A673 (cell line): ENCODE data around the gene CLDN1. TPM values are rescaled to one million over a fixed set of nuclear protein-coding genes. Genes with fewer than 3 reads are reported as not detected.
A peak's percentile ranks its signal among the peaks of the same experiment; 100 is the strongest.

Source experiments
- BruUV-seq: library from RNA; stranded (reverse); fragments of 400-500 nt; replicated peaks from 2 replicates; lab custom pipeline; 2021; lab: Mats Ljungman, UMichigan
- CTCF ChIA-PET: fragments of 300-600 bp; sonication (Branson Sonifier 250); formaldehyde crosslinking; loops from one replicate; lab custom pipeline; 2022; ENCODE audit warnings: antibody characterized with exemption; lab: Charles Lee
- POLR2A ChIA-PET: fragments of 300-600 bp; sonication (Branson Sonifier 250); formaldehyde crosslinking; loops from one replicate; lab custom pipeline; 2022; ENCODE audit warnings: antibody characterized with exemption; ENCODE audit not compliant: low non-redundant PET; lab: Charles Lee
- DNase-seq: peaks from one replicate; pipeline ENCODE4 v3.0.0-alpha.2; 2015; ENCODE audit warnings: low spot score
- H3K27ac ChIP-seq: fragments of 200-600 bp; sonication (generic); 2 replicates; pipeline ENCODE4 v1.5.1; 2016; ENCODE audit warnings: mixed run types, low read depth, mild to moderate bottlenecking, mixed read lengths, antibody characterized with exemption, low read length; ENCODE audit not compliant: poor library complexity, severe bottlenecking
- H3K27me3 ChIP-seq: fragments of 200-600 bp; sonication (generic); replicated peaks from 2 replicates; pipeline ENCODE4 v1.6.1; 2017; ENCODE audit warnings: mixed run types, low read depth, mild to moderate bottlenecking, mixed read lengths, antibody characterized with exemption, low read length; ENCODE audit not compliant: insufficient read depth, poor library complexity
- H3K36me3 ChIP-seq: fragments of 200-600 bp; sonication (generic); 2 replicates; pipeline ENCODE4 v1.6.1; 2016; ENCODE audit warnings: mixed run types, mild to moderate bottlenecking, mixed read lengths, antibody characterized with exemption, low read length; ENCODE audit not compliant: insufficient read depth, poor library complexity, severe bottlenecking
- H3K4me1 ChIP-seq: fragments of 200-600 bp; sonication (generic); 2 replicates; pipeline ENCODE4 v1.6.1; 2017; ENCODE audit warnings: mixed run types, mild to moderate bottlenecking, mixed read lengths, antibody characterized with exemption, low read length; ENCODE audit not compliant: insufficient read depth, poor library complexity, severe bottlenecking
- H3K4me3 ChIP-seq: fragments of 200-600 bp; sonication (generic); 2 replicates; pipeline ENCODE4 v1.5.1; 2016; ENCODE audit warnings: low read depth, mixed run types, mild to moderate bottlenecking, mixed read lengths, low read length; ENCODE audit not compliant: poor library complexity, severe bottlenecking
- H3K9me3 ChIP-seq: fragments of 200-600 bp; sonication (generic); 2 replicates; pipeline ENCODE4 v1.6.1; 2016; ENCODE audit warnings: mixed run types, low read depth, mild to moderate bottlenecking, mixed read lengths, antibody characterized with exemption, low read length; ENCODE audit not compliant: poor library complexity, severe bottlenecking
- EZH2 ChIP-seq: fragments of 200-600 bp; sonication (generic); IDR thresholded peaks from 2 replicates; pipeline ENCODE4 v1.6.1; 2017; ENCODE audit warnings: borderline replicate concordance, low read depth, mild to moderate bottlenecking, mixed read lengths, antibody characterized with exemption, low read length; ENCODE audit not compliant: poor library complexity, severe bottlenecking
- intact Hi-C: fragments of 100-400 bp; cut with micrococcal nuclease; formaldehyde crosslinking; loops from one replicate; pipeline ENCODE4 v1.10.0; 2022; ENCODE audit not compliant: unreplicated experiment
- total RNA-seq: library from RNA; stranded (reverse); gene quantifications from 2 replicates; pipeline ENCODE4 v1.2.3, GENCODE V29; 2021
- TF ChIP-seq, protein P1 (sequence below): fragments of 300-800, 200-600 bp; sonication (generic); conservative IDR thresholded peaks from 2 replicates; pipeline ENCODE4 v1.5.1; 2017; ENCODE audit warnings: low read depth, mild to moderate bottlenecking, antibody characterized with exemption, low read length, moderate library complexity, mixed read lengths

Gene CLDN1
- total RNA-seq, 1 experiment from 2014 or later = 184 TPM

DNA sequence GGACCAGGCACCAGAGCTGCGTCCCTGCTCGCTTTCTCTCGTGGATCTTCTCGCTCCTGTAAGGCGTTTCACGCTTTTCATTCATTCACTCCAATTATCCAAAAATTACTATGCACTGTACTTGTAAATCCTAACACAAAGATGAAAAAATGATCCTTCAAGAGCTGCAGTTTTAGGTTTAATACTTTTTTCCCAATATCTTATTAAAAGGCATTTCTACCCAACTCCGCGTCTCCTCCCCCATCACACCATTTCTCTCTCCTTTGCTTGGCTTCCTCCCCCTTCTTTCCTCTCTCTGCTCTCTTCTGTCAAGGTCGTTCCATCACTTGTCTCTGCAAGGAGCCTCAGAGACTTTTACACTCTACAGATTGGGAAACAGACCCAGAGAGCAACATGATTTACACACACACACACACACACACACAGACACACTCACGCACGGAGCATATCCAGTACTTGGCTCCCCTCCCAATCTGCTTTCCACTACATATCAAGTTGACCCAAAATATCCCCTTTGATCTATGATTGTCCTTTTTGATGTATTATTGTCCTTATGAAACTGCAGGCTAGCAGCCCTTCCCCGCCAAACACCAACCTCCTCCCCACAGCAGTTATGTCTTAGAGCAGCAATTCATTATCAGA, 479 bp upstream of the CLDN1 start:
- Histone ChIP-seq H3K27ac (peak overlapping the region; percentile 78), H3K4me3 (peak overlapping the region; percentile 78), H3K36me3 (peaks cover 8% of the 10 kb centered on the region), H3K27me3 (no peaks in the 10 kb centered on the region), H3K9me3 (no peaks in the 10 kb centered on the region), H3K4me1 (peaks cover 52% of the 10 kb centered on the region)
- ChIA-PET POLR2A (interaction anchor here (0.5 to 1.0 kb wide), 2 partner anchors 16 to 360 kb away, joined by 3 to 8 read pairs; no protein-coding TSS in a partner anchor), CTCF (interaction anchor here (0.6 to 1.9 kb wide), 11 partner anchors 9 to 850 kb away, joined by 3 to 9 read pairs (median 4); no protein-coding TSS in a partner anchor)
- BruUV-seq = TSS peak; percentile 42
- intact Hi-C loops = loop anchor here (1.0 to 5.0 kb wide), 3 partner anchors 55 to 361 kb away; no protein-coding TSS in a partner anchor
- peak; percentile 44 for DNase-seq
- TF ChIP-seq, protein P1, sequence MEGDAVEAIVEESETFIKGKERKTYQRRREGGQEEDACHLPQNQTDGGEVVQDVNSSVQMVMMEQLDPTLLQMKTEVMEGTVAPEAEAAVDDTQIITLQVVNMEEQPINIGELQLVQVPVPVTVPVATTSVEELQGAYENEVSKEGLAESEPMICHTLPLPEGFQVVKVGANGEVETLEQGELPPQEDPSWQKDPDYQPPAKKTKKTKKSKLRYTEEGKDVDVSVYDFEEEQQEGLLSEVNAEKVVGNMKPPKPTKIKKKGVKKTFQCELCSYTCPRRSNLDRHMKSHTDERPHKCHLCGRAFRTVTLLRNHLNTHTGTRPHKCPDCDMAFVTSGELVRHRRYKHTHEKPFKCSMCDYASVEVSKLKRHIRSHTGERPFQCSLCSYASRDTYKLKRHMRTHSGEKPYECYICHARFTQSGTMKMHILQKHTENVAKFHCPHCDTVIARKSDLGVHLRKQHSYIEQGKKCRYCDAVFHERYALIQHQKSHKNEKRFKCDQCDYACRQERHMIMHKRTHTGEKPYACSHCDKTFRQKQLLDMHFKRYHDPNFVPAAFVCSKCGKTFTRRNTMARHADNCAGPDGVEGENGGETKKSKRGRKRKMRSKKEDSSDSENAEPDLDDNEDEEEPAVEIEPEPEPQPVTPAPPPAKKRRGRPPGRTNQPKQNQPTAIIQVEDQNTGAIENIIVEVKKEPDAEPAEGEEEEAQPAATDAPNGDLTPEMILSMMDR = no peak

DNA sequence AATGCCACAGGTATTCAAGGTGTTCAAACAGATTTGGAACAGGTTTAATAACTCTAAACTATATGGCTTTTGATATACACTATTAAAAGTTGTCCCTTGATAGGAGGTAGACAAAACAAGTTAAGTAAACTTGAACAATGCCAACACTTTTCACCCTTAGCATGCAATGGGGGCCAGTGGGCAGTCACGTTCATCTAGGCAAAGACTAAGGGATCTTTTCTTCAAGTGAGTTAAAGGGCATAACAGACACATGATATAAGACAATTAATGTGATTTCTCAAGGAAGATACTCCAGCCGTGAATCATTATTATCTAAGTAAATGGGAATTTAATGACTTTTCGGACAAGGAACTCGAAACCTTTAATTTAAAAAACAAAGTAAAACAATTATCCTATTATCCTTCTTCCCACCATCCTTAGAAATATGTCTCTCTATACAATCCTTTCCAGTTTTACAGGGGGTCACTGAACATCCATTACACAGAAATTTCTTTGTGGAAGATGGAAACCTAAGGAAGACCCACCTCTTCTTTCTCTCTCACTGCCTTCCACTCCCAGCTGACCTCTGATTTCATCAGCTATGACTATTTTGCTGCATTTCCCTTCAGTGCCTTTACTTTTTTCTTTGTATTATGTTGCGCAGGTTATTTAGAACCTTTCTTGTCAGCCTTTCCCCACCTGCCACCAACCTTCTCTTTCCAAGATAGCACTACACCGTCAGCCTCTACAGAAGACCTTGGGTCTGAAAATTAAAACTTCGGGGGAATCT, 1.5 kb downstream of the CLDN1 start:
- H3K36me3 ChIP-seq = peaks cover 8% of the 10 kb centered on the region
- no peaks in the 10 kb centered on the region for H3K9me3 ChIP-seq
- intact Hi-C loops = loop anchor here (5.0 kb wide), 1 partner anchor 57 kb away; no protein-coding TSS in a partner anchor
- peak overlapping the region; percentile 78 for H3K27ac ChIP-seq
- H3K4me1 ChIP-seq = peaks cover 50% of the 10 kb centered on the region
- BruUV-seq = no TSS peak
- no peak for DNase-seq
- CTCF ChIA-PET = interaction anchor here (0.6 to 1.9 kb wide), 3 partner anchors 118 to 376 kb away, joined by 3 to 9 read pairs (median 3); no protein-coding TSS in a partner anchor
- no peaks in the 10 kb centered on the region for H3K27me3 ChIP-seq
- POLR2A ChIA-PET = interaction anchor here (0.6 kb wide), 1 partner anchor 222 kb away, joined by 3 read pairs; no protein-coding TSS in a partner anchor
- peak overlapping the region; percentile 78 for H3K4me3 ChIP-seq
- TF ChIP-seq, protein P1 = no peak
- TF ChIP-seq EZH2 = no peak

- BruUV-seq = no TSS peak
- Histone ChIP-seq H3K36me3 (peaks cover 11% of the 10 kb centered on the region), H3K4me3 (peak overlapping the region; percentile 78), H3K27me3 (no peaks in the 10 kb centered on the region), H3K4me1 (peaks cover 40% of the 10 kb centered on the region), H3K27ac (peak overlapping the region; percentile 78), H3K9me3 (no peaks in the 10 kb centered on the region)
- CTCF ChIA-PET = no interaction called here
- TF ChIP-seq, protein P1 = no peak
- no peak for TF ChIP-seq EZH2
- intact Hi-C loops = loop anchor here (5.0 kb wide), 1 partner anchor 58 kb away; no protein-coding TSS in a partner anchor
- peak; percentile 23 for DNase-seq
- POLR2A ChIA-PET = interaction anchor here (0.6 kb wide), 1 partner anchor 94 kb away, joined by 3 read pairs; no protein-coding TSS in a partner anchor
These were observed 2.6 kb downstream of the CLDN1 start for GRCh38 chr3:190319660-190320059.
